ENCODE results near the gene FRS2. TPM values are rescaled to one million over a fixed set of nuclear protein-coding genes. Genes with fewer than 3 reads are reported as not detected.

The FRS2 gene
- polyA plus RNA-seq, 5 donors = 32.5 to 60.8 (median 44.6) TPM

GRCh38 chr12:69524755-69525469 lies 54.7 kb downstream of the FRS2 start:
- DNase-seq = no peak

DNA sequence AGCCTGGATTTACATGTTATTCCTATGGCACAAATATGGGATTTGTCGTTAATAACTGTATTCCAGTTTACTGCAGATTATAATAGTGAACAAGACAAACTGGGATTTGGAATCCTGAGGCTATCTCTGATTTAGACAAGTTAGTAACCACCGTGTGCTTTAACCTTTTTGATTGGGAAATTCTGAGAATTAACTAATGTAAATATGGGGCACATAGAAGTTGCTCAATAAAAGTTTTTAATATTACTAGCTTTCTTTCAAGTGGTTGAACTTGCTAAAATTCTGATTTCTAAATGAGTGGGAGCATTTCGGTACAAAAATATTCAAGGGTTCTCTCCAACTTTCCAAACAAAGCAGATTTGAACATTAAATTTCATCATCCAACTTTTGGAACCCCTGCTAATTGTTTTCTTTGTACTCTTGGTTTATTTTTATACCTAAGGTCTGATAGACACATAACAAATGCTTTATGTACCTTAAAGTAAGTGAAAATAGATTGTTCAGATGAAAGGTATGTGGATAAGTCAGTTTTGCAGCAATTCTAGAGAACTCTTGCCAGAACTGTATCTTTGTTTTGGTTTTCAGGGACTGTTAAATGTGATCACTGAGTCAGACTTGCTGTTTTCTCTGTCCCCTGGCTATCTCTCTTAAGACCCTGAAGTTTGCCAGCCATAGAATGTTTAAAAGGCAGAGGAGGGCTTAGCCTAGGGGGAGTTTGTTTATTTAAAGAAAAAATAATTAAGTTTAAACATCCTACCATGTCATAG lies 57.5 kb downstream of the FRS2 start:
- DNase-seq = peak in 1 of 2 donors; percentile 45

DNA sequence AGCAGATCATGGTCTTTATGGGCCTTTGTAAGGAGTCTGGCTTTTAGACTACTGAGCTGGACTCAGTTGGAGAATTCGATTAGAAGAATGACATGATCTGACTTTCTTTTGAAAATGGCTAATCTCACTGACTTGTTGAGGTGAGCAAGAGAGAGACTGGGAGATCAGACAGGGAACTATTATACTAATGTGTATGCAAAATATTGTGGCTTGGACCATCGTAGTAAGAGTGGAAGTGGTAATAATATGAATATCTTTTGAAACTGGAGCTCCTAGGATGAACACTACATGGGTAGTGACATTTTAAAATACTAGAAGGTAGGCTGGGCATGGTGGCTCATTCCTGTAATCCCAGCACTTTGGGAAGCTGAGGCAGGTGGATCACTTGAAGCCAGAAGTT lies 58.8 kb downstream of the FRS2 start:
- DNase-seq = no peak

DNA sequence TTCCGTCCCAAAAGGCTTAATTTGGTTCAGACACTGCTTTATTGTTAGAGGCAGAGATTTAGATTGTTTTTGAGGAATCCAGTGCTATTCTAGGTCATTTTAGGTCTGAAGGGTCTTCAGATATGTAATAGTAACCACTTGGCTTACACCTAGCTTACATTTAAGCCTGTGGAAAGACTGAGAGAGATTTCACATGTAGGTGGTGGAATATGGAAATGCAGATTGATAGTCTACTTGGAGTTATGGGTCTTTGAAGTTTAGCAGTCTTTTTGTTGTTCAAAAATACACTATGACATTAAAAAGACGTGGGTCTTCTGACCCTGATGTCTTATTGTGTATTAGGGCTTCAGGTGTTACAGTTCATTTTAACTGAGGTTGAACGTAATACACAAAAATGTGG lies 63.7 kb downstream of the FRS2 start:
- no peak for DNase-seq

- DNase-seq = peak; percentile 92 to 96
These were observed 64.2 kb downstream of the FRS2 start for GRCh38 chr12:69534389-69534822.

- no peak for DNase-seq
These were observed 70.8 kb downstream of the FRS2 start for GRCh38 chr12:69540987-69541386.

DNA sequence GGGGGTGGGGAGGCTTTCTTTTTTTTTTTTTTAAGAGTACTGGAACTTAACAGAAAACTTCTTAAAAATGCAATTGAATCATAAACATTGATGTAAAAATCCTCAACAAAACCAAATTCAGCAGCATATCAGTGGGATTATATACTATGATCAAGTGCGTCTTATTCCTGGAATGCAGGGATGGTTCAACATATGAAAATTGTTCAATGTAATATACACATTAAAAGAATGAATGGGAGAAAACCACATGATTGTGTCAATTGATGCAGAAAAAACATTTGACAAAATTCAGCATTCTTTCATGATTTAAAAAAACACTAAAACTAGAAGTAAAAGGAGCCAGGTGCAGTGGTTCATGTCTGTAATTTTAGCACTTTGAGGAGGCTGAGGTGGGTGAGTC lies 73.9 kb downstream of the FRS2 start:
- DNase-seq = no peak

- no peak for DNase-seq
These were observed 74.9 kb downstream of the FRS2 start for GRCh38 chr12:69545081-69545480.

DNA sequence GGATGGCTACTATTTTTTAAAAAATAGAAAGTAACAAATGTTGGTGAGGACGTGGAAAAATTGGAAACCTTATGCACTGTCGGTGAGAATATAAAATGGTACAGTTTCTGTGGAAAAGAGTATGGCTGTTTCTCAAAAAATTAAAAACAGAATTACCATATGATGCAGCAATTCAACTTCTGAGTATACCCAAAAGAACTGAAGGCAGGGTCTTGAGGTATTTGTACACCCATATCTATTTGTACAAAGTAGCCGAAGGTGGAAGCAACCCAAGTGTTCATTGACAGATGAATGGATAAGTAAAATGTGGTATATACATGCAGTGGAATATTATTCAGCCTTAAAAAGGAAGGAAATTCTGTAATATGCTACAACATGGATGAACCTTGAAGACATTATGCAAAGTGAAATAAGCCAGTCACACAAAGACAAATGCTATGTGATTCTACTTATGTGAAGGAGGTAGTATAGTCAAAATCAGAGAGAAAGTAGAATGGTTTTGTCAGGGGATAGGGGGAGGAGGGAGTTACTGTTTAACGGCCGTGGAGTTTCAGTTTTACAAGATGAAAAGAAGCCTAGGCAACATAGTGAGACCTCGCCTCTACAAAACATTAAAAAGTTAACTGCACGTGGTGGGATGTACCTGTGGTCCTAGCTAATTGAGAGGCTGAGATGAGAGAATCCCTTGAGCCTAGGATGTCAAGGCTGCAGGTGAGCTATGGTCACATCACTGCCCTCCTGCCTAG lies 76.7 kb downstream of the FRS2 start:
- no peak for DNase-seq

GRCh38 chr12:69548687-69549086 lies 78.5 kb downstream of the FRS2 start:
- no peak for DNase-seq

DNA sequence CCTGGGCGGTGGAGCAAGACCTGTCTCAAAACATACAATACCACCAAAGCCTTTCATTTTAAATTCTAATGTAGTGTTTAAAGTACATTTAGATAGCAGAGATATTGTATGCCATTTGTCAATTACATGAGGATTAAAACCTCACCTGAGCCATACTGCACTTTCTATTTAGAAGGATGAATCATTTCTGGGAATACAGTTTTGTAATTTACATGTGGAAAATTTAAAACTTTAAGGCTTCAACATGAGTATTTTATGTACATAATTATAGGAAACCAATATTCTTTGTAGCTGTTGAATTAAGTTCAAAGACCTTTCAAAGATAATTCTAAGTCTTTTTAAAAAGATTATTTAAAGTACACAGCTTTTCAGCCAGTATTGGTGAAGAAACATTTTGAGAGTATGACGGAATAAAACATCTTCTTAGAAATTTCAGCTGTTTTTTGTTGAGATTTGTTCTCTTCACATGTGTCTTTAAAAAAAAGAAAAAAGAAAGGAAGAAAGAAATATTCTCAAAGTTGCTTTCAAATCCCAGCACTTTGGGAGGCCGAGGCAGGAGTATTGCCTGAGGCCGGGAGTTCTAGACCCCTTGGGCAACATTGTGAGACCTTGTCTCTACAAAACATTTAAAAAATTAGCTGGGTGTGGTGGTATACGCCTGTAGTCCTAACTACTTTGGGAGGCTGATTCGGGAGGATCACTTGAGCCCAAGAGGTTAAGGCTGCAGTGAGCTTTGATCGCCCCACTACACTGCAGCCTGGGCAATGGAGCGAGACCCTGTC lies 80.6 kb downstream of the FRS2 start:
- DNase-seq = no peak

GRCh38 chr12:69553628-69554248 lies 83.5 kb downstream of the FRS2 start:
- peak; percentile 64 to 65 for DNase-seq

DNA sequence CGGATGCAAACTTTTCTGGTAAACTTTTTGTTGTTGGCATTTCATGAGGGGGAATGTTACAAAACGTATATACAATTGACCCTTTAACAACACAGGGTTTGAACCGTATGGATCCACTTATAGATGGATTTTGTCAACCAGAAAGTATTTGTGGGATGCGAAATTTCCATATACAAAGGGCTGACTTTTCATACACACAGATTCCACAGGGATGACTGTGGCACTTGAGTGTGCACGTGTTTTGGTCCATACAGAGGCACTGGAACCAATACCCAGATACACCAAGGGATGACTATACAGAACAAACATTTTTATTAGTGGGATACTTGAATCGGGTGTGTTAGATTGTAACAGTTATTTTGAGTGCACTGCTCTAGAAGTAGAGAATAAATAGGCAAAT lies 85.3 kb downstream of the FRS2 start:
- DNase-seq = no peak

DNA sequence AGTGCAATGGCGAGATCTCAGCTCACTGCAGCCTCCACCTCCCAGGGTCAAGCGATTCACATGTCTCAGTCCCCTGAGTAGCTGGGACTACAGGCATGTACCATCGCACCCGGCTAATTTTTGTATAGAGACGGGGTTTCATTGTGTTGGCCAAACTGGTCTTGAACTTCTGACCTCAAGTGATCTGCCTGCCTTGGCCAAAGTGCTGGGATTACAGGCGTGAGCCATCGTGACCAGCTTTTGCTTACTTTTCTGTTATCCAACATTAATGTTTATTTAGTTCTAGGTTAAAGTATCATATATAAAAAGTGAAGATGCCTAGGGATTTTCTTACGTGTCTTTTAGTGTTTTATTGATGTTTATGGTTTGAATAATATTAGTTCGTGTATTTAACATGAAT lies 86.2 kb downstream of the FRS2 start:
- no peak for DNase-seq

- DNase-seq = no peak
These were observed 93.1 kb downstream of the FRS2 start for GRCh38 chr12:69563166-69563762.

GRCh38 chr12:69566603-69567002 lies 96.4 kb downstream of the FRS2 start:
- no peak for DNase-seq

- DNase-seq = no peak
These were observed 99.0 kb downstream of the FRS2 start for GRCh38 chr12:69569236-69569635.

DNA sequence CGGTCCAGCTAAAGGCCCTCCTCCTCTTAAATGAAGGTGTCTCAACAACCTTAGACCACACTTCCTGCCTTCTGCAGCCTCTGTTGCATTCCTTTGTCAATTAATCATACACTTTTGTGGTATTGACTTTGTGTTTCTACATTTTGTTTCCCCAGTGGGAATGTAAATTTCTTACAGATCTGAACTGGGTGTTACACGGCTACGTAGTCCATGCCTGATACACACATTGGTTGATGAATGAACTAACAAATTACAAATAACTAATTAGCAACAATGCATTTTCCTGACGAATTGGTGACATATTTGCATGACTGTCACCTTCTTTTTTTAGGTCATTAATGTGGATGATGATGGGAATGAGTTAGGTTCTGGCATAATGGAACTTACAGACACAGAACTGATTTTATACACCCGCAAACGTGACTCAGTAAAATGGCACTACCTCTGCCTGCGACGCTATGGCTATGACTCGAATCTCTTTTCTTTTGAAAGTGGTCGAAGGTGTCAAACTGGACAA lies 99.9 kb downstream of the FRS2 start:
- DNase-seq = no peak

- peak in 1 of 2 donors; percentile 45 for DNase-seq
These were observed 100.6 kb downstream of the FRS2 start for GRCh38 chr12:69570545-69571399.

- no peak for DNase-seq
These were observed 105.2 kb downstream of the FRS2 start for GRCh38 chr12:69575346-69575745.
